Measurements from ENCODE around the gene NOPCHAP1.

DNA sequence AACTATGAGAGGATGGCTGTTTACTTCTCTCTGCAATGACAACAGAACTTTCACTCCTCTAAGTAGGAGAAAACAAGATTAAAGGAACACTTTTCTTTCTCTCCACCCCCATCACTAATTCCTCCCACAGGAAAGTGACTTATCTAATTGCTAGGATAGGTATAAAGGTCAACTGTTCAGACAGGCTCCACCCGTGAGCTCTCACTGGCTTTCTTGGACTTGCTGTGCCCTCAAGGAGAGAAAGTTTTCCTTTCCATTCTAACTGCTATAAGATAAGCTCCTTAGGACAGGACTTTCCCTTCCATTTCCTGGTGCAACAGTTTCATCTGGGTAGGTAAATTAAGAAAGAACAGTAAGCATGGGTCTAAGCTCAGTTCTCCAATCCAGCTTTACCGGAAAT, 32.8 kb upstream of the NOPCHAP1 start:
- TF ChIP-seq, protein P1, sequence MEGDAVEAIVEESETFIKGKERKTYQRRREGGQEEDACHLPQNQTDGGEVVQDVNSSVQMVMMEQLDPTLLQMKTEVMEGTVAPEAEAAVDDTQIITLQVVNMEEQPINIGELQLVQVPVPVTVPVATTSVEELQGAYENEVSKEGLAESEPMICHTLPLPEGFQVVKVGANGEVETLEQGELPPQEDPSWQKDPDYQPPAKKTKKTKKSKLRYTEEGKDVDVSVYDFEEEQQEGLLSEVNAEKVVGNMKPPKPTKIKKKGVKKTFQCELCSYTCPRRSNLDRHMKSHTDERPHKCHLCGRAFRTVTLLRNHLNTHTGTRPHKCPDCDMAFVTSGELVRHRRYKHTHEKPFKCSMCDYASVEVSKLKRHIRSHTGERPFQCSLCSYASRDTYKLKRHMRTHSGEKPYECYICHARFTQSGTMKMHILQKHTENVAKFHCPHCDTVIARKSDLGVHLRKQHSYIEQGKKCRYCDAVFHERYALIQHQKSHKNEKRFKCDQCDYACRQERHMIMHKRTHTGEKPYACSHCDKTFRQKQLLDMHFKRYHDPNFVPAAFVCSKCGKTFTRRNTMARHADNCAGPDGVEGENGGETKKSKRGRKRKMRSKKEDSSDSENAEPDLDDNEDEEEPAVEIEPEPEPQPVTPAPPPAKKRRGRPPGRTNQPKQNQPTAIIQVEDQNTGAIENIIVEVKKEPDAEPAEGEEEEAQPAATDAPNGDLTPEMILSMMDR (conservative IDR thresholded peaks at IDR 0.05; ENCODE audit: low read depth, low read length): no peak
- no peak for TF ChIP-seq EZH2 (IDR thresholded peaks at IDR 0.05; ENCODE audit: low read length, unreplicated experiment)

Data from PC-3 (cell line).